NB4 (cell line): ENCODE results near the gene FBP1.

Source experiments
- POLR2A ChIP-seq: IDR thresholded peaks from 2 replicates; pipeline ENCODE4 v1.6.1; 2011; ENCODE audit warnings: mild to moderate bottlenecking; ENCODE audit not compliant: insufficient read length; ENCODE audit errors: extremely low read depth
- TF ChIP-seq, protein P1 (sequence below): IDR thresholded peaks from one replicate; pipeline ENCODE4 v1.5.1; 2012; ENCODE audit warnings: low read depth, low read length
- TF ChIP-seq, protein P2 (sequence below): IDR thresholded peaks from 2 replicates; pipeline ENCODE4 v1.6.1; 2011; ENCODE audit warnings: low read depth, low read length

DNA sequence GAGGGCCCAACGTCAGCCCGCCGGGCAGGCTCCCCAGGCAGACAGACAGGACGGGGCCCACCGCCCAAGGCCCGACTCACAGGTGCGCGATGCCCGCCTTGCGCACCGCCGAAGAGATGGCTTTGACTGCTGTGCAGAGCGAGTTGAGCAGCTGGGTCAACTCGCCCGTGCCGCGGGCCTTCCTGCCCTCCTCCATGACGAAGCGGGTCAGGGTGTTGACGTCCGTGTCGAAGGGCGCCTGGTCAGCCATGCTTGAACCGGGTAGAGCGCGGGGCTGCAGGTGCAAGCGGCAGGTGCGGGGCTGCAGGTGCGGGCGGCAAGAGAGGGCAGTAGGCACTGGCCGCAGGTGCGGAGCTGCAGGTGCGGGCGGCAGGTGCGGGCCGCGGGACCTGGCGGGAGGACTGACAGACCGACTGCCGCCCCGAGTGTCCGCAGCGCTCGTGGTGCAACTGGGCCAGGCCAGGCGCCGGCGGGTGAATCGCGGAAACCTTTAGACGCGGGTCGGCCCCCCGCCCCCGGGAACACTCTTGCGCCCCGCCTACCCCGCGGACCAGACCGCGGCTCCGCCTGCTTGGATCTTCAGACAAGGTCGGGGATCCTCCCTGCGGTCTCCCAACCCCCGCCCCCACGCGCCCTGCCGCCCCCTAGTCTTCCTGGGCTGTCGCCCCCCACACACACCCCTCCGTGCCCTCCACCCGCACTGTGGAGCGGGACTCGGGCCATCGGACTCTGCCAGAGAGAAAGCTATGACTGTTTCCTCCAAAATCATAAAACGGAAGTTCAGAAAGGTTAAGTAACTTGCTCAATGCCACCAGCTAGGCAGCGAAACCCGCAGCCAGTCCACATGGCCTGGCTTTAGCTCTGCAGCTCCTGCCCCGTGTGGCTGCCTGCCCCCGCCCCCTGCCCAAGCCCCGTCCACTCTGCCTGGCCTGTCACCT lies at the start of gene FBP1:
- TF ChIP-seq, protein P1, sequence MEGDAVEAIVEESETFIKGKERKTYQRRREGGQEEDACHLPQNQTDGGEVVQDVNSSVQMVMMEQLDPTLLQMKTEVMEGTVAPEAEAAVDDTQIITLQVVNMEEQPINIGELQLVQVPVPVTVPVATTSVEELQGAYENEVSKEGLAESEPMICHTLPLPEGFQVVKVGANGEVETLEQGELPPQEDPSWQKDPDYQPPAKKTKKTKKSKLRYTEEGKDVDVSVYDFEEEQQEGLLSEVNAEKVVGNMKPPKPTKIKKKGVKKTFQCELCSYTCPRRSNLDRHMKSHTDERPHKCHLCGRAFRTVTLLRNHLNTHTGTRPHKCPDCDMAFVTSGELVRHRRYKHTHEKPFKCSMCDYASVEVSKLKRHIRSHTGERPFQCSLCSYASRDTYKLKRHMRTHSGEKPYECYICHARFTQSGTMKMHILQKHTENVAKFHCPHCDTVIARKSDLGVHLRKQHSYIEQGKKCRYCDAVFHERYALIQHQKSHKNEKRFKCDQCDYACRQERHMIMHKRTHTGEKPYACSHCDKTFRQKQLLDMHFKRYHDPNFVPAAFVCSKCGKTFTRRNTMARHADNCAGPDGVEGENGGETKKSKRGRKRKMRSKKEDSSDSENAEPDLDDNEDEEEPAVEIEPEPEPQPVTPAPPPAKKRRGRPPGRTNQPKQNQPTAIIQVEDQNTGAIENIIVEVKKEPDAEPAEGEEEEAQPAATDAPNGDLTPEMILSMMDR, result no peak
- TF ChIP-seq POLR2A, result no peak
- TF ChIP-seq, protein P2, sequence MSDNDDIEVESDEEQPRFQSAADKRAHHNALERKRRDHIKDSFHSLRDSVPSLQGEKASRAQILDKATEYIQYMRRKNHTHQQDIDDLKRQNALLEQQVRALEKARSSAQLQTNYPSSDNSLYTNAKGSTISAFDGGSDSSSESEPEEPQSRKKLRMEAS, result peak; percentile 70
